CD4-positive, alpha-beta T cell treated with Interleukin-15 for 4 hours (primary cell): ENCODE results near the gene RETREG2.

Experiments
- DNase-seq: peaks from one replicate; pipeline ENCODE4 v3.0.0-alpha.2; 2020; ENCODE audit warnings: low spot score

RETREG2 gene

DNA sequence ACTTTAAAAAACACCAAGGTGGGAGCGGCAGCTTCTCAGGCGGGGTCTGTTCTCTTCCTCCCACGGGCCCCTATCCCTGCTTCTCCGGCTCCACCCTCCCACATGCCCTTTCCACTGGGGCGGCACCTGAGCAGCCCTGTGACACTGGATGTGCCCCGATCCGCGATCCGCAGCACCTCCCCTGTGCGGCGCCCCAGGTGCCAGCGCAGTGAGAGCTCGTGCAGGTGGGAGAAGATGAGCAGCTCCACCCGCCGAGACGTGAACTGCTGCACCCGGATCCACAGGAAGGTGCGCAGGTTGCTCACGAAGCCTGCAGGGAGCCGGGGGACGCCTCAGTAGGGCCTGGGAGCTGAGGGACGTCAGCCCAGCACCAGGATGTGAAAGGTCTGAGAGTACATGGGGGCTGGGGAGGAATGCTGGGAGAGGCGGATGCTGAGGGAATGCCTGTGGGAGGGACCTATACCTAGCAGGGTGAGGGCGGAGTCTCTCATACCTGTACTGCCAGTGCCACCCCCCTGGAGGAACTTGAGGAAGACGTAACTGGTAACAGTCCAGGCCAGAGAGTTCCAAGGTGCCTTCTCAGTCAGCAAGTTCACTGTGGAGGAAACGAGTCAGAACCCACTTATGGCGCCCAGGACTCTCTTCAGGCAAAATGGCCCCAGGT, 37.9 kb downstream of the RETREG2 start:
- DNase-seq, result no peak

DNA sequence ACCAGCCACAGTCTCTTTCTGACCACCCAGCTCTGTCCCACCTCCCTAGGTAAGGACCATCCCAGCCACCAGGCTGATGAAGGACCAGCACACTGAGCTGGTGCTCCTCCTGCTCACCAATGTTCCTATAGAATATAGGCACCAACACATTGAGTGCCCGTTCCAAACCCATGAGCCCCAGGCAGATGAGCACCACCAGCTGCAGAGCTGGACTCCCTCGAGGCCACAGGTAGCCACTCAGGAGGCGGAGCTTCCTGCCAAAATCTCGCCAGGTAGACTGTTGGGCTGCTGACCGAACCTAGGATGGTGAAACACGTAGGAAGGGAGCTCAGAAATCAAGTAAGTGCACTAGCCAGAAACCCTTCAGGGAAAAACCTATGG, 38.5 kb downstream of the RETREG2 start:
- no peak for DNase-seq

- no peak for DNase-seq
Observed at GRCh38 chr2:219218217-219218731, 40.2 kb downstream of the RETREG2 start.

DNA sequence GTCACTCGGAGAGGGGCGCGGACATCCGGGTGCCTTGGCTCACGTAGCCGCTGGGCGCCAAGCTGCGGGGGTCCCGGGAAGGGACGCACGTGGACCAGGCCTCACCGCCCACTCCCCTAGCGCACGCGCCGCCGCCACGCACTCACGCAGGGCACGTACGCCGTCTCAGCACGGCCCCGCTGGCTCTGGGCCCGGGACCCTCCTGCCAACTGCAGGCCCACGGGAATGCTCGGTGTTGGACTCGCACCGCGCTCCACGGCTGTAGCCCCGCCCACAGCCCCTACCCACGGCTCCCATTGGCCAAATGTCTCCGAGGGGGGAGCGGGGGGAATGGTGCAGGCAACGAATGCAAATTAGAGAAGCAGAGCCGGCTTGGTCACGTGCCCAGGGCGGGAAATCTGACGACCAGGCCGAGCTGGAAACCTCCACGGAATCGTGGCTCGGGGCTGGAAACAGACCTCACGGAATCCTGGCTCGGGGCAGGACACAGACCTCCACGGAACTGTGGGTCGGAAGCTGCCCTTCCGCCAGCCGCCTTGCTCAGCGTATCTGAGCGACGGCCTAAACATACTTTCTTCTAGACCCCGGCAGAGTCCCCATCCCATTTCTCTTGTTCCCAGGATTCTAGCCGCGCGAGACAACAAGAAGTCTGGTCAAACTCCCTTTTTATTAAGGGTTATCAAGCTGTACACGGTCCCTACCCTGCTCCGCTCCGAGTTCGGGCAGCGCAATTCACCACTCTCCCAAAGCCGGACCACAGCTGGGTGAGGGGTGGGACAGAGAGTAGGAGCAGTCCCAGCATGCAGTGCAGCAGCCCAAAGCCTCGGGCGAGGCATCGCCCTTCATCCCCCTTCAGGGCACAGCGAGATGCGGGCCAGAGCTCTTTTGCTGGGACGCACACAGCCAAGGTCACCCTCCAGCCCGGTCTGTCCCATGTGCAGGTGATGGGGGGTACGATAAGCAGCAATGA, 40.9 kb downstream of the RETREG2 start, which contains the start of gene ABCB6:
Gene ABCB6 (minus strand): TSS at position 227 of the 970 bp plus-strand sequence. CDS start 285 bp downstream, outside the sequence.
- DNase-seq, result peak; percentile 88

DNA sequence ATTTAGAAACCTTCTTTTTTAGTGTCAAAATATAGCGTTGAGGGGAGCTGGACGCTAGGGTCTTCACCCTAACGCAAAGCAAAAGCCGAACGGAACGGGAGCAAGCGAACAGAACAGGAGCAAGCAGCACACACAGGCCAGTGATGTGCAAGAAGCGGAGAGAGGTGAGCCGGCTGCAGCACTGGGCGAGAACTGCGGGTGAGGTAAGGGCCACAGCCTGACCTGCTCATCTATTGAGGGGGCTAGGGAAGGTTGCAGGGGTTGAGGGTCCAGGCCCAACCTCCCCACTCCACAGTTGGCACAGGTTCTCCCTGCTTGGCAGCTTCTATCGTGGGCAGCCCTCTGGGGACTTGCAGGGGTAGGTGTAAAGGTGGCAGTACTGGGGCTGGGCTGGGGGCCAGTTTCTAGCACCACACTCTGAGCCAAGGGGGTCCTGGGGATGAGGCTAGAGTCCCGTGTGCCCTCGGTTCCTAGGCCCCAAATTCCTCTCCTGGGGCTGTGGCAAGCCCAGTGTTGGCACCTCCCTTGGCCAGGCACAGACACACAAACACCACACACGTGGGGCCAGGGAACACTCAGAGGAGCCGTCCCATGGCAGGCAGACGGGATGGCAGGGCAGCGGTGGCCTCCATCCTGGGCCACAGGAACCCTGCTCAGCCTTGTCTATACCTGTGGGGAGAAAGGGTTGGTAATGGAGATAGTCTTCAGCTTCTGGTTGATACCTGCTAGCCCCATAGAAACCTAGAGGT, 41.9 kb downstream of the RETREG2 start:
- DNase-seq, result no peak

GRCh38 chr2:219220652-219221402, 42.8 kb downstream of the RETREG2 start:
- no peak for DNase-seq

DNA sequence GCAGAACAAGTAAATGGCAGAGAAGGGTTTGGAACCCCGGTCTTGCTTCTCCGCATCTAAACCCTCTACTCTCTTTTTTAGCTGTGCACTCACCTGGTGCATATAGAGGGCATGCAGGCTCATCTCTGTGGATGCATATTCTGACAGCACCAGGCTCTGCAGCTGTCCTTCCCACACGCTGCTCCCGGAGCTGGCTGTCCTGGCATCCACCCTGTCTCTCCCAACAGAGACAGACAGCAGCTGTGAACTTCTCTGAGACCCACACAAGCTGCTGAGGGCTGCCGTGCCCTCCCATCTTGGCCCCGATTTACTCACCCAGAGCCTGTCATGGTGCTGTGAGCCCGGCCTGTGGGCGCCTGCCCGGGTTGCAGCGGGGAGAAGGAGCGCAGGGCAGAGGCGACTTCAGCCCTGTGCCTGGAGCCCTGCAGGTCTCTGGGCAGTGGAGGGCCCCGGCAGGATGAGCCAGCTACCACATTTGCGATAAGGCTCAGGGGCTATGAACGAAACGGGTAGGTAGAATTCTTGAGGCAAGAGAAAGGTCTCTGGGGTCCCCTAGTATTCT, 44.0 kb downstream of the RETREG2 start:
- DNase-seq, result no peak

- no peak for DNase-seq
Observed at GRCh38 chr2:219223831-219224610, 45.9 kb downstream of the RETREG2 start.

DNA sequence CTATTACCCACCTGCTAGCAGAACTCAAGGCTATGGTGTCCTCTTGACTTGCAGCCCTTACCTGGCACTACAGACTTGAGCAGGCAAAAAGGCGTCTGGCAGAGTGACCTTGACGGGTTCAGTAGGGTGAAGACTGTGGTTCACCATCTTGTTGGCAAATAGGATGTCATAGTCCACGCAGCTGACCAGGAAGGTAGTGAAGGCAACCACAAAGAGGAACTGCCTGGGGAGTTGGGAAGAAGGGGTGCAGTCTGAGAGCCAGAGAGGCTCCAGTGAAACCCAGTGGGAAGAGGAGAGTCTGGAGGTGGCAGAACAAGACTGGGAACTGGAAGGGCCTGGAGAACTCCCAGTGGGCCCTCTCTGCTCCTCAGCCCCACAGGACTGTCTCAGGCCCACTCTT, 47.3 kb downstream of the RETREG2 start:
- DNase-seq, result no peak

GRCh38 chr2:219228041-219228910, 50.2 kb downstream of the RETREG2 start:
- no peak for DNase-seq

- no peak for DNase-seq
Observed at GRCh38 chr2:219228911-219229304, 50.8 kb downstream of the RETREG2 start.

DNA sequence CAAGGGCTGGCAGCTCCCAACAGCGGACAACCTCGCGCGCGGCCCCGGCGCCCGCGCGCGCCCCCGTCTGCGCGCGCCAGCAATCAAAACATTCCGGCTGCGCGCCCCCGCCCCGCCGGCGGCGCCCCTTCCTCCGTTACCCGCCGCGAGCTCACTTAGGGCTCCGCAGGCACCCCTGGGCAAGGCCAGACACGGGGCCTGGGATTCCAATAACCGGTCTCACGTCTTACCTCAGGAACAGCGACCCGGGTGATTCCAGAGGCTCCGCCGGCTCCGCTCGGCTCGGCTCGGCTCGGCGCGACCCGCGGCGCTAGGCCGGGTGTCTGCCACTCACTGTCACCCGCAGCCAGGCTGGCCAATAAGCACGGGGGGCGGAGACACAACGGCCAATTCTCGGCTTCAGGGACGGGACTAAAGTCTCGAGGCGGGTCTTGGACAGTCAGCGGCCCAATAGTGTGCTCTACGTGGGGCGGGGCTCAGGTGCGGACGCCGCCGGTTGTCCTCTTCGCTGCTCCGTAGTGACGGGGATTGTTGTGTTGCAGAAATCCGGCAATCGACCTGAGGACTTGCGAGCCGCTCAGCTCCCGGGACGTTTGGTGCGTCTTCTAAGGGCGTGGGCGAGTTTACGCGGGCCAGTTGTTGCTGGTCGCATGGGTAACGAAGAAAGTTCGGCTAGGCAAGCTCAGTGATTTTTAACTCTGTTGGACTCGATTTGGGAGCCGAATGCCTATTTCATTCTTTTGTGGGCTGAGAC, 51.4 kb downstream of the RETREG2 start, which contains the start of the genes ANKZF1 and ATG9A:
Gene ANKZF1 (plus strand): TSS at position 502 of the 754 bp plus-strand sequence. CDS start 452 bp downstream, outside the sequence.
Gene ATG9A (minus strand): TSS at position 332 of the 754 bp plus-strand sequence. CDS start 1,612 bp downstream, outside the sequence.
- DNase-seq, result peak; percentile 98

DNA sequence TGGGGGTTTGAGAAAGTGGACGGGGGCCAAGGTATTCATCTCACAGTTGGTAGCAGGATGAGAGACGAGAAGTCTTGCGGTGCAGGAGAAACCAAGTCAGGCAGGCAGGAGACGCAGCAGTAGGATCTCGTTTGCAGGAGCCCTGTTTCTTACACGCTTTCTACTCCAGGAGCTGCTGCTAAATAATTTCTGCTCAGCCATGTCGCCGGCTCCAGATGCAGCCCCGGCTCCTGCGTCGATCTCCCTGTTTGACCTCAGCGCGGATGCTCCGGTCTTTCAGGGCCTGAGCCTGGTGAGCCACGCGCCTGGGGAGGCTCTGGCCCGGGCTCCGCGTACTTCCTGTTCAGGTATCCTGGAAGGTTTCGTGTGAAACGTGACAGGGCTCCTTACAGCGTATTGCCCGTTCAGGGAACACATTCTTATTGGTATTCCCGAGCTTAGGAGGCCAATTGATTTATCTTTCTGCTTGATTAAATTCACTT, 52.0 kb downstream of the RETREG2 start:
- no peak for DNase-seq

DNA sequence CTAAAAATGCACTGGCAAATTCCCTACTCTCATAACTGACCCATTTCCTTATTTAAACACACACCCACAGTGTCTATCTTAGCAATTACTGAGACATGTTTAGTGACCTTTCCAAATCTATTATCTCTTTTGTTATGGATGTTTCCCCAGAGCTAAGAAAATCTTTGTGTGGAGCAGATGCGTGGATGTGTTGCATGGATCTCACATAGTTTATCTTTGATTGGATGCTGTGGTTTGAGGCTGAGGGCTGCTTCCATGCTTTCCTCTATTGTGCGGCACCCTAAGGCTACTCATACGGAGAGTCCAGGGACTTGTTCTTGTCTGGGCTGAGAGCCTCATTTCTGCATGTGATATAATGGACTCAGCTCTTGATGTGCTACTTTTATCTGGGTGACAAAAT, 56.3 kb downstream of the RETREG2 start:
- no peak for DNase-seq
